T-helper 9 cell (primary cell): ENCODE measurements around the gene PFDN4.
"Not testable (repeated sequence)": the region's sequence is repeated elsewhere in the genome, so short reads cannot be mapped to it uniquely, and the experiment has no call there.

ENCODE experiments used
- DNase-seq: peaks from one replicate; pipeline ENCODE4 v3.0.0-alpha.2; 2020

Gene PFDN4

GRCh38 chr20:54227751-54228150 lies 19.9 kb downstream of the PFDN4 start:
- DNase-seq = no peak

- DNase-seq = no peak
Measured at GRCh38 chr20:54228841-54229240, 21.0 kb downstream of the PFDN4 start.

GRCh38 chr20:54229566-54230160 lies 21.8 kb downstream of the PFDN4 start:
- no peak for DNase-seq

GRCh38 chr20:54231036-54231435 lies 23.1 kb downstream of the PFDN4 start:
- DNase-seq = no peak

GRCh38 chr20:54234991-54235390 lies 27.1 kb downstream of the PFDN4 start:
- no peak for DNase-seq

- no peak for DNase-seq
Measured at GRCh38 chr20:54237116-54237943, 29.4 kb downstream of the PFDN4 start.

GRCh38 chr20:54244113-54244512 lies 36.2 kb downstream of the PFDN4 start:
- DNase-seq = no peak

GRCh38 chr20:54248705-54249104 lies 40.8 kb downstream of the PFDN4 start:
- DNase-seq = not testable (repeated sequence)

- DNase-seq = no peak
Measured at GRCh38 chr20:54250691-54251090, 42.8 kb downstream of the PFDN4 start.

GRCh38 chr20:54251096-54251495 lies 43.2 kb downstream of the PFDN4 start:
- no peak for DNase-seq

- no peak for DNase-seq
Measured at GRCh38 chr20:54254596-54254995, 46.7 kb downstream of the PFDN4 start.

- DNase-seq = no peak
Measured at GRCh38 chr20:54255157-54255556, 47.3 kb downstream of the PFDN4 start.

- DNase-seq = no peak
Measured at GRCh38 chr20:54256202-54256601, 48.3 kb downstream of the PFDN4 start.

- no peak for DNase-seq
Measured at GRCh38 chr20:54257071-54257816, 49.4 kb downstream of the PFDN4 start.

GRCh38 chr20:54260116-54260515 lies 52.2 kb downstream of the PFDN4 start:
- DNase-seq = no peak

GRCh38 chr20:54262671-54263070 lies 54.8 kb downstream of the PFDN4 start:
- no peak for DNase-seq

GRCh38 chr20:54263116-54263690 lies 55.3 kb downstream of the PFDN4 start:
- no peak for DNase-seq

- not testable (repeated sequence) for DNase-seq
Measured at GRCh38 chr20:54265791-54266190, 57.9 kb downstream of the PFDN4 start.

GRCh38 chr20:54266844-54267243 lies 59.0 kb downstream of the PFDN4 start:
- DNase-seq = no peak

- no peak for DNase-seq
Measured at GRCh38 chr20:54267483-54268003, 59.7 kb downstream of the PFDN4 start.

GRCh38 chr20:54268941-54269340 lies 61.1 kb downstream of the PFDN4 start:
- DNase-seq = no peak
